Peyer's patch (tissue), 4 donors: ENCODE data around the gene EEF1A2. TPM values are rescaled to one million over a fixed set of nuclear protein-coding genes. Genes with fewer than 3 reads are reported as not detected.

Experiments used
- DNase-seq, 3 donors: peaks; one replicate each; pipeline ENCODE4 v3.0.0-alpha.2; 2017 to 2019
- H3K27ac ChIP-seq, 4 donors: fragments of 200-600 bp; sonication (generic); one replicate each; pipeline ENCODE4 v1.5.1; 2016 to 2019
- H3K27me3 ChIP-seq, 2 donors: fragments of 200-600 bp; sonication (generic); one replicate each; pipeline ENCODE4 v1.5.1; 2019
- H3K36me3 ChIP-seq, 3 donors: fragments of 200-600 bp; sonication (generic); one replicate each; pipeline ENCODE4 v1.5.1; 2016 to 2019
- H3K4me1 ChIP-seq, 4 donors: fragments of 200-600 bp; sonication (generic); one replicate each; pipeline ENCODE4 v1.5.1; 2016 to 2019
- H3K4me3 ChIP-seq, 4 donors: fragments of 200-600 bp; sonication (generic); 1 replicate in 3 of 4; 2 replicates in 1 of 4; pipeline ENCODE4 v1.5.1; 2016 to 2019; ENCODE audit warnings: mild to moderate bottlenecking in 1 of 4
- H3K9me3 ChIP-seq, 4 donors: fragments of 200-600 bp; sonication (generic); one replicate each; pipeline ENCODE4 v1.5.1; 2016 to 2019; ENCODE audit warnings: mild to moderate bottlenecking in 1 of 4
- CTCF ChIP-seq, 6 experiments: fragments of 450-650 bp in 4 of 6; fragments of 200-600 bp in 2 of 6; sonication (generic) in 1 of 6; IDR thresholded peaks; one replicate each; pipeline ENCODE4 v1.5.1; 2017 to 2019; ENCODE audit warnings: antibody characterized with exemption in 6 of 6, mild to moderate bottlenecking in 3 of 6, moderate library complexity in 1 of 6
- POLR2A ChIP-seq, 2 donors: fragments of 450-650 bp; IDR thresholded peaks; one replicate each; pipeline ENCODE4 v1.5.1; 2017; ENCODE audit warnings: antibody characterized with exemption in 2 of 2, mild to moderate bottlenecking in 2 of 2, moderate library complexity in 2 of 2
- total RNA-seq, 4 donors: library from RNA; depleted of rRNA; stranded (reverse); fragments of >200 nt; gene quantifications; one replicate each; pipeline ENCODE4 v1.1.0, GENCODE V29; 2016

EEF1A2 gene
- total RNA-seq, 4 donors from 2014 or later, result 0.67 to 3.3 (median 2.1) TPM

GRCh38 chr20:63466250-63466825 lies 32.5 kb downstream of the EEF1A2 start:
- DNase-seq, result no peak
- TF ChIP-seq POLR2A (IDR thresholded peaks at IDR 0.05), result no peak
- TF ChIP-seq CTCF (IDR thresholded peaks at IDR 0.05), result no peak
- no peak overlapping the region for H3K4me3 ChIP-seq
- H3K27ac ChIP-seq, result no peak overlapping the region
- H3K27me3 ChIP-seq, result peaks cover 0 to 4% of the 10 kb centered on the region in 2 donors
- no peaks in the 10 kb centered on the region for H3K9me3 ChIP-seq
- no peaks in the 10 kb centered on the region for H3K36me3 ChIP-seq
- peaks cover 0 to 3% (median 0%) of the 10 kb centered on the region in 4 donors for H3K4me1 ChIP-seq

- DNase-seq, result no peak
- Histone ChIP-seq H3K27ac (no peak overlapping the region), H3K4me1 (no peaks in the 10 kb centered on the region), H3K9me3 (no peaks in the 10 kb centered on the region), H3K27me3 (no peaks in the 10 kb centered on the region), H3K36me3 (no peaks in the 10 kb centered on the region), H3K4me3 (no peak overlapping the region)
- TF ChIP-seq POLR2A (IDR thresholded peaks at IDR 0.05) (no peak), CTCF (IDR thresholded peaks at IDR 0.05) (no peak)
These were observed 33.3 kb downstream of the EEF1A2 start for GRCh38 chr20:63465380-63466249.

- no peak overlapping the region for H3K27ac ChIP-seq
- no peak for DNase-seq
- H3K27me3 ChIP-seq, result no peaks in the 10 kb centered on the region
- TF ChIP-seq POLR2A (IDR thresholded peaks at IDR 0.05) (no peak), CTCF (IDR thresholded peaks at IDR 0.05) (no peak)
- no peak overlapping the region for H3K4me3 ChIP-seq
- no peaks in the 10 kb centered on the region for H3K9me3 ChIP-seq
- no peaks in the 10 kb centered on the region for H3K36me3 ChIP-seq
- H3K4me1 ChIP-seq, result no peaks in the 10 kb centered on the region
These were observed 34.6 kb downstream of the EEF1A2 start for GRCh38 chr20:63464289-63464635.

- Histone ChIP-seq H3K27me3 (no peaks in the 10 kb centered on the region), H3K27ac (no peak overlapping the region)
- DNase-seq, result no peak
These were observed 35.2 kb downstream of the EEF1A2 start for GRCh38 chr20:63463400-63464288.

More at GRCh38 chr20:63463400-63464288, 35.2 kb downstream of the EEF1A2 start:
- H3K36me3 ChIP-seq, result no peaks in the 10 kb centered on the region
- H3K4me1 ChIP-seq, result no peaks in the 10 kb centered on the region
- H3K4me3 ChIP-seq, result no peak overlapping the region
- no peaks in the 10 kb centered on the region for H3K9me3 ChIP-seq
- no peak for TF ChIP-seq CTCF (IDR thresholded peaks at IDR 0.05)
- TF ChIP-seq POLR2A (IDR thresholded peaks at IDR 0.05), result no peak
